HG02759 (cell line): Measurements from ENCODE around the gene CEP41.

Experiments used
- ATAC-seq: cut with Tn5 transposase; IDR thresholded peaks from one replicate; pipeline ENCODE4 v1.9.1; 2021; ENCODE audit warnings: mild to moderate bottlenecking, moderate library complexity; ENCODE audit not compliant: unreplicated experiment

Gene CEP41

GRCh38 chr7:130356121-130356875 lies 84.5 kb downstream of the CEP41 start:
- ATAC-seq, result no peak

- no peak for ATAC-seq
Observed at GRCh38 chr7:130353196-130353595, 87.6 kb downstream of the CEP41 start.

- ATAC-seq, result no peak
Observed at GRCh38 chr7:130352194-130353074, 88.4 kb downstream of the CEP41 start.

- ATAC-seq, result no peak
Observed at GRCh38 chr7:130351791-130352090, 89.1 kb downstream of the CEP41 start.

GRCh38 chr7:130350945-130351790 lies 89.6 kb downstream of the CEP41 start:
- no peak for ATAC-seq

GRCh38 chr7:130349911-130350782 lies 90.7 kb downstream of the CEP41 start:
- ATAC-seq, result no peak

- ATAC-seq, result no peak
Observed at GRCh38 chr7:130346941-130347340, 93.9 kb downstream of the CEP41 start.

GRCh38 chr7:130346177-130346905 lies 94.5 kb downstream of the CEP41 start:
- no peak for ATAC-seq

- ATAC-seq, result no peak
Observed at GRCh38 chr7:130345725-130346124, 95.1 kb downstream of the CEP41 start.

- no peak for ATAC-seq
Observed at GRCh38 chr7:130345136-130345535, 95.7 kb downstream of the CEP41 start.

GRCh38 chr7:130344271-130344866 lies 96.4 kb downstream of the CEP41 start, which contains the start of gene CPA5:
Gene CPA5, plus strand, starts transcription at chr7:130344816. Its CDS starts 1,670 bp downstream, at chr7:130346486.
- ATAC-seq, result no peak
